ENCODE data around the gene IGFN1. TPM values are rescaled to one million over a fixed set of nuclear protein-coding genes. Genes with fewer than 3 reads are reported as not detected.

IGFN1 gene
- total and polyA plus RNA-seq, 8 donors, result 0.60 to 3.0 (median 0.95) TPM

DNA sequence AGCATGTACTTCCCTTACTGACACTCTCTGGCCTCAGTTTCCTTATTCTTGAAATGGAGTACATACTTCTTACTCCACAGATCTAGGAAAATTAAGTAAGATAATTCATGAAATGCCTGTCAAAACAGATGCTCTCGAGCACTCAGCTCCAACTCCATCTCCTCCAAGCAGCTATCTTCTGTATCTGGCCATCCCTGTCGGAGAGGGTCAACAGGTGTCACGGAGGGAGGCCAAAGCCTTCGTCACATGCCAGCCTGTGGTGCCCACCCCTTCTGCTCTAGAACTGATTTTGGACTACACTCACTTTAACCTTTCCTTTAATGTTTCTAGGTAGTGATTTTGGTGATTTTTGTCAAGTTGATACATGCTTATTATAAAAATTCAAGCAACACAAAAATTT lies 73.9 kb downstream of the IGFN1 start:
- Histone ChIP-seq H3K36me3 (no peaks in the 10 kb centered on the region), H3K9me3 (no peaks in the 10 kb centered on the region), H3K27me3 (peaks cover 0 to 20% of the 10 kb centered on the region in 2 donors), H3K4me1 (peaks cover 5 to 6% of the 10 kb centered on the region in 2 donors), H3K27ac (no peak overlapping the region), H3K4me3 (no peak overlapping the region)
- ATAC-seq, result no peak
- DNase-seq, result no peak
- TF ChIP-seq, protein P1, sequence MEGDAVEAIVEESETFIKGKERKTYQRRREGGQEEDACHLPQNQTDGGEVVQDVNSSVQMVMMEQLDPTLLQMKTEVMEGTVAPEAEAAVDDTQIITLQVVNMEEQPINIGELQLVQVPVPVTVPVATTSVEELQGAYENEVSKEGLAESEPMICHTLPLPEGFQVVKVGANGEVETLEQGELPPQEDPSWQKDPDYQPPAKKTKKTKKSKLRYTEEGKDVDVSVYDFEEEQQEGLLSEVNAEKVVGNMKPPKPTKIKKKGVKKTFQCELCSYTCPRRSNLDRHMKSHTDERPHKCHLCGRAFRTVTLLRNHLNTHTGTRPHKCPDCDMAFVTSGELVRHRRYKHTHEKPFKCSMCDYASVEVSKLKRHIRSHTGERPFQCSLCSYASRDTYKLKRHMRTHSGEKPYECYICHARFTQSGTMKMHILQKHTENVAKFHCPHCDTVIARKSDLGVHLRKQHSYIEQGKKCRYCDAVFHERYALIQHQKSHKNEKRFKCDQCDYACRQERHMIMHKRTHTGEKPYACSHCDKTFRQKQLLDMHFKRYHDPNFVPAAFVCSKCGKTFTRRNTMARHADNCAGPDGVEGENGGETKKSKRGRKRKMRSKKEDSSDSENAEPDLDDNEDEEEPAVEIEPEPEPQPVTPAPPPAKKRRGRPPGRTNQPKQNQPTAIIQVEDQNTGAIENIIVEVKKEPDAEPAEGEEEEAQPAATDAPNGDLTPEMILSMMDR (IDR thresholded peaks at IDR 0.05), result no peak
- intact Hi-C loops (cut with DNase I), result no loop called here

DNA sequence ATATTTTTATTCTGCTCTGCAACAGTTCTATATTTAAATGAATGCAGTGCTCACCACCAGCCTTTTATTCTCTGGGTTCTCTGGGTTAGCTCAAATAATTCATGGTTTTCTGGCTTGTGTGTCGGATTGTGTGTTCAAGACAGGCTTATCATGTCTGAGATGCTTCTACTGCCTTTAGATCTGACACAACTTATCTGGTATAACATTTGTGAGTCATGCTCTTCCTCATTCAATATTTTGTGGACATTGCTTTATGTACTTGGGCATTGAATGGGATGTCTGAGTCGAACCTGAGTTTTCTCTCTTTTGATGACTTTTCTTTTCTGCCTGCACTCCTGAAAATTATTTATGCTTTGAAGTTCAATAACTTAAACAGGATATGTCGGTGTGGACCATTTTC lies 75.1 kb downstream of the IGFN1 start:
- Histone ChIP-seq H3K4me3 (no peak overlapping the region), H3K27ac (no peak overlapping the region), H3K9me3 (no peaks in the 10 kb centered on the region), H3K4me1 (no peaks in the 10 kb centered on the region), H3K36me3 (no peaks in the 10 kb centered on the region), H3K27me3 (peaks cover 0 to 9% of the 10 kb centered on the region in 2 donors)
- intact Hi-C loops (cut with DNase I), result no loop called here
- DNase-seq (no peak), ATAC-seq (no peak)
- TF ChIP-seq, protein P1 (IDR thresholded peaks at IDR 0.05), result no peak

DNA sequence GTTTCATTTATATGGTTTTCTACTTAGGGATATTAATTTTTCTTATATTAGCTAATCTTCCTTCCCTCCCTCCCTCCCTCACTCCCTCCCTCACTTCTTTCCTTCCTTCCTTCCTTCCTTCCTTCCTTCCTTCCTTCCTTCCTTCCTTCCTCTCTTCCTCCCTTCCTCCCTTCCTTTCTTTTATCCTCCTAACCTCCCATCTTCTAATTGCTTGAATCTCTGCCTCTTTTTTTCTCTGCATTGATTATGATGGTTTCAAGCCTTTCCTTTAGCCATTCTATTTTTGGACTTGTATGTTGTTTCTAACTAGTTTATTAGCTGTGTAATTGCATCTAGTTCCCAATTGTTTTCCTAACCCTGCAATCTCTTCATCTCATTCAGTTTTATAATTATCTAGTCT lies 75.7 kb downstream of the IGFN1 start:
- intact Hi-C loops (cut with DNase I), result no loop called here
- Histone ChIP-seq H3K4me3 (no peak overlapping the region), H3K27ac (no peak overlapping the region), H3K9me3 (no peaks in the 10 kb centered on the region), H3K4me1 (no peaks in the 10 kb centered on the region), H3K36me3 (no peaks in the 10 kb centered on the region), H3K27me3 (peaks cover 0 to 9% of the 10 kb centered on the region in 2 donors)
- DNase-seq, result no peak
- TF ChIP-seq, protein P1 (IDR thresholded peaks at IDR 0.05), result no peak
- ATAC-seq, result no peak

DNA sequence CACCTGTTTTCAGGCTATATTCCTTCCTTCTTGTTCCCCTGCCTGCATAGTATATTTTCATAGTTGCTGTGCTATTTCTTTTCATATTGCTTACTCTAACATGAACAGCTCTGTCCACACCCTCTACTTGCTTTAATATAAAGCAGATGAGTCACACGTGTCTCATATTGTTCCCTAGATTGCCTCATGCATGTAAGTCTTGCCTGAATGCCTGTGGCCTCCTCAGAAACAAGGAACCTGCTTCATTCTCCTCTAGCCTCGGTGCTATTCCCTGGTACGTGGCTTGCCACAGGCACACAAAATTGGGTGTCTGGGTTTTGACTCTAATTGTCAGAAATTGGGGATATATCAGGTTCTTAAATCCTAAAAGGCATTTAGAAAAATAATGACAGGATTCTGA lies 76.2 kb downstream of the IGFN1 start:
- H3K27me3 ChIP-seq, result peaks cover 0 to 9% of the 10 kb centered on the region in 2 donors
- DNase-seq (no peak), ATAC-seq (peak; percentile 57)
- no peak overlapping the region for H3K4me3 ChIP-seq
- H3K4me1 ChIP-seq, result no peaks in the 10 kb centered on the region
- H3K36me3 ChIP-seq, result no peaks in the 10 kb centered on the region
- TF ChIP-seq, protein P1 (IDR thresholded peaks at IDR 0.05), result no peak
- intact Hi-C loops (cut with DNase I), result no loop called here
- H3K9me3 ChIP-seq, result no peaks in the 10 kb centered on the region
- H3K27ac ChIP-seq, result no peak overlapping the region

DNA sequence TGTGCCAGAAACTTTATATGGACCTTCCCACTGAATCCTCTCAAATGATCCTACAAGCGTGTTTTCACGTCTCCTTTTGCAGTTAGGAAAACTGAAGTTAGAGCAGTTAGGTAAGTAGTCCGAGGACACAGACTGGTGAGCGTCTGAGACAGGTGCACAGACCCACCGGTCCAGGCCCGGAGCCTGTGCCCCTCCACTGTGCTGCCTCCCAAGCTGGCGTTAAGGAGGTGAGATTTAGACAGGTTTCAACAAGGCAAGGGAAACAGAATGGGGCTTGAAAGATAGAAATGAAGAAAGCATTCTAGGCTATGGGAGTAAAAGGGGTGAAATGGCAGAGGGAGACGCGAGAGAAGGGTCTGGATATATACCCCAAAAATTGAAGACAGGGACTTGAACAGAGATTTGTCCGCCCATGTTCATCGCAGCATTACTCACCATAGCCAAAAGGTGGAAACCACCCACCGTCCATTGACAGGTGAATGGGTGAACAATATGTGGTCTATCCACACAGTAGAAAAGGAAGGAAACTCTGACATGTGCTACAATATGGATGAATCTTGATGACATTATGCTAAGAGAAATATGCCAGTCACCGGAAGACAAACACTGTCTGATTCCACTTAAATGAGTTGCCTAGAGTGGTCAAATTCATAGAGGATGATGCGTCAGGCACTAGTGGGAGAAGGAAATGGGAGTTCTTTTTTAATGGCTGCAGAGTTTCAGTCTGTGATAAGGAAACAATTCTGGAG lies 77.0 kb downstream of the IGFN1 start:
- Histone ChIP-seq H3K4me3 (no peak overlapping the region), H3K27me3 (peaks cover 0 to 9% of the 10 kb centered on the region in 2 donors), H3K27ac (no peak overlapping the region), H3K4me1 (no peaks in the 10 kb centered on the region), H3K9me3 (no peaks in the 10 kb centered on the region), H3K36me3 (no peaks in the 10 kb centered on the region)
- intact Hi-C loops (cut with DNase I), result no loop called here
- TF ChIP-seq, protein P1 (IDR thresholded peaks at IDR 0.05), result no peak
- DNase-seq (no peak), ATAC-seq (no peak)

Measured in left lung (tissue), 10 donors.